Choroid plexus epithelial cell (primary cell): Measurements from ENCODE around the gene RABGAP1.

ENCODE experiments used
- DNase-seq: peaks from one replicate; pipeline ENCODE4 v3.0.0-alpha.2; 2010; ENCODE audit warnings: low read depth
- H3K4me3 ChIP-seq: 2 replicates; pipeline ENCODE4 v1.5.1; 2011; ENCODE audit warnings: low read depth, mild to moderate bottlenecking, control low read depth, low read length, moderate library complexity
- CTCF ChIP-seq: conservative IDR thresholded peaks from 2 replicates; pipeline ENCODE4 v1.5.1; 2011; ENCODE audit warnings: low read depth, mild to moderate bottlenecking, control low read depth, inconsistent platforms, low read length, moderate library complexity

The RABGAP1 gene

GRCh38 chr9:123091459-123091858 lies 150.6 kb downstream of the RABGAP1 start:
- no peak overlapping the region for H3K4me3 ChIP-seq
- peak; percentile 48 for TF ChIP-seq CTCF
- no peak for DNase-seq

DNA sequence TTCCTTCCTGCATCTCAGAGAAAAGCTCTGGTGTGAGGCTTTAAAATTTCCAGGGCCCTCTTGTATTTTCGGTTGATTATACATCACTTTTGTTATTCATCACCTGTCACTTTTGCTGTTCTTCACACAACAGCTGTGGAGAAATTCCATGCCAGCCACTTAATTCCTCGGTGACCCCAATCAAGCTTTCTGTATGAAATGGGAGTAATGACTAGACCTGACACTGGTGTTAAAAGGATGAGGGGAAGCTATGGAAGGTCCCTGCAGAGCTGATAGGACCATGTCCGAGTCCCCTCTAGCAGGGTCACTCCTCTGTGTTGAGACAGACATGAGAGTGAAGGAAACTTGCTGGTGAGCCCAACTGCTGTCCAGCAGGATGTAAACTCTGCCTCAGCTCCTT lies 152.3 kb downstream of the RABGAP1 start:
- no peak for DNase-seq
- TF ChIP-seq CTCF: no peak
- no peak overlapping the region for H3K4me3 ChIP-seq

- H3K4me3 ChIP-seq: no peak overlapping the region
- TF ChIP-seq CTCF: no peak
Measured at GRCh38 chr9:123096987-123097386, 156.2 kb downstream of the RABGAP1 start.

GRCh38 chr9:123097430-123098095 lies 156.7 kb downstream of the RABGAP1 start:
- no peak for TF ChIP-seq CTCF
- no peak overlapping the region for H3K4me3 ChIP-seq

More at GRCh38 chr9:123096987-123097386, 156.2 kb downstream of the RABGAP1 start:
- no peak for DNase-seq

GRCh38 chr9:123098096-123098459 lies 157.3 kb downstream of the RABGAP1 start:
- H3K4me3 ChIP-seq: no peak overlapping the region
- TF ChIP-seq CTCF: no peak
- DNase-seq: no peak

More at GRCh38 chr9:123097430-123098095, 156.7 kb downstream of the RABGAP1 start:
- no peak for DNase-seq

- TF ChIP-seq CTCF: no peak
- DNase-seq: no peak
- H3K4me3 ChIP-seq: no peak overlapping the region
Measured at GRCh38 chr9:123099042-123099441, 158.2 kb downstream of the RABGAP1 start.

DNA sequence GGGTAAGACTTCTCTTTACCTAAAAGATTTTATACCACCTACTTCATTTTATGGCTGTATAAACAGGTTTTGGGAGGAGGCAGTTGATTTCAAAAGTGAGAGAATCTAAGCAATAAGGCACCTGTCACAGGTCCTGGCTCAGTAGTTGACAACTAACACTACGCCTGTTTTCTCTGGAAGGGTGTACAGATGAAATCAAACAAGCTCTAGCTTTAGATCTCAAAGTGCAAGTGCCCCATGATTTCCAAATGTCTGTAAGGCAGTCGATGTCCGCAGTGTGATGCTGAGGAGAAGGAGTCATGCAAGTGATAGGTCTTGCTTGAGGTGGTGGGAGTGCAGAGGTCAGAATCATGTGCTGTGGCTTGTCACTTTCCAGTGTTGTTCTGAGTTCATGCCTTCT lies 158.7 kb downstream of the RABGAP1 start:
- DNase-seq: no peak
- TF ChIP-seq CTCF: no peak
- no peak overlapping the region for H3K4me3 ChIP-seq
